Measurements from ENCODE around the gene DLGAP1. TPM values are rescaled to one million over a fixed set of nuclear protein-coding genes. Genes with fewer than 3 reads are reported as not detected.

Gene DLGAP1
- total and polyA plus RNA-seq, 2 of the 13 experiments (the other 11 are each of a cell fraction or from before 2014, with no cell fraction given) = 0.01 TPM; not detected in 1

DNA sequence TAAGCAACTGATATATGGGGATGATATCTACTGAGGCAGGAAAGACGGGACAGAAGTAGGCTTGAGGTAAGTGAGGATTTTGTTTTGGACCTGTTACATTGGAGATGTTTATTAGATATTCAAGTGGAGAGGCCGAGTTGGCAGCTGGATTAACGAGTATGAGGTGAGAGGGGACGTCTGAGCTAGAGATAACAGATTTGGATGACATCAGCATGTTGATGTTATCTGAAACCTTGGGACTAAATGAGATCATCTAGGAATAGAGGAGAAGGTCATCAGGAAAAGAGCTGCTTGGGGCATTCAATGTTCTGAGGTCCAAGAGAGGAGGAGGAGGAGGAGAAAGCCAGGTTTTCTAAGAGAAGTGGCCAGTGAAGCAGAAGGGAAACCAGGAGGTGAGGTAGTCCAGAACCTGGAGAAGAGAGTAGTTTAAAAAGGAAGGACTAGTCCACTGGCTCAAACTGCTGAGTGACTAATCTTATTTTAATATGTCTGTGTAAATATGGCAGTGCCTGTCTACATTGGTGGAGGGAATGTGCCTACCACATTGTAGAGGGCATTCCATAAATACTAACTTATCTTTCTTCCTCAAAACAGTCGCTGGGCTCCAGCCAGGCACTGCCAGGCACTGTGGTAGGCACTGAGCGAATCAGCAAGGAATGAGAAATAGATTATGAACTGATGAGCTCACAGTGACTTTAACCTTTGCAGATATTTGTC, 488.3 kb downstream of the DLGAP1 start:
- intact Hi-C loops (cut with micrococcal nuclease; ENCODE audit: unreplicated experiment) (no loop called here), in situ Hi-C loops (cut with HindIII; ENCODE audit: extremely low pct_ligation_motif_present, low pct_unique_long_range_greater_than_20kb) (no loop called here)
- no peaks in the 10 kb centered on the region for H4K20me1 ChIP-seq (ENCODE audit: insufficient read depth, low read length)
- no peak overlapping the region for H3K27ac ChIP-seq (ENCODE audit: extremely low read length, insufficient read depth, low read length)
- ChIA-PET CTCF (ENCODE audit: low intra/inter-chr PET ratio, low total read pairs) (no interaction called here), POLR2A (no interaction called here)
- no peaks in the 10 kb centered on the region for H3K4me1 ChIP-seq (ENCODE audit: insufficient read depth, low read length)
- no peaks in the 10 kb centered on the region for H3K9me3 ChIP-seq (ENCODE audit: low read length)
- ATAC-seq (no peak), DNase-seq (ENCODE audit: low spot score) (no peak), FAIRE-seq (no peak)
- no peak overlapping the region for H3K4me2 ChIP-seq (ENCODE audit: low read depth, low read length)
- 2% methylated on average over 6 of the region's 6 CpGs for WGBS (ENCODE audit: low lambda C conversion rate)
- H3K27me3 ChIP-seq (ENCODE audit: control insufficient read depth in 1 of 2, insufficient read depth in 2 of 2, low read length in 2 of 2) = peaks cover 0 to 5% of the 10 kb centered on the region in 2 experiments; a peak in 1 of 5 replicates
- H3K4me3 ChIP-seq (replicated peaks in 1 of 3; ENCODE audit: insufficient read depth in 1 of 3, low read depth in 2 of 3, low read length in 3 of 3) = no peak overlapping the region
- H3K9ac ChIP-seq (ENCODE audit: insufficient read depth, low read depth, low read length) = no peak overlapping the region
- no TSS peak for BruUV-seq (replicated peaks)
- no peaks in the 10 kb centered on the region for H3K36me3 ChIP-seq (replicated peaks in 1 of 2; ENCODE audit: control insufficient read depth in 1 of 2, insufficient read depth in 2 of 2, low read length in 2 of 2)
- TF ChIP-seq PRMT3 (CRISPR knock-in tag; IDR thresholded peaks at IDR 0.05; ENCODE audit: borderline replicate concordance, low read depth) = no peak
- TF ChIP-seq ZNF10 (CRISPR knock-in tag; IDR thresholded peaks at IDR 0.05; ENCODE audit: borderline replicate concordance, low read depth) = no peak
- no peak for TF ChIP-seq RARG (CRISPR knock-in tag; IDR thresholded peaks at IDR 0.05; ENCODE audit: low read depth)
- TF ChIP-seq, protein P1, sequence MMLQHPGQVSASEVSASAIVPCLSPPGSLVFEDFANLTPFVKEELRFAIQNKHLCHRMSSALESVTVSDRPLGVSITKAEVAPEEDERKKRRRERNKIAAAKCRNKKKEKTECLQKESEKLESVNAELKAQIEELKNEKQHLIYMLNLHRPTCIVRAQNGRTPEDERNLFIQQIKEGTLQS (CRISPR knock-in tag; IDR thresholded peaks at IDR 0.05) = no peak
- no peak for TF ChIP-seq FOXO1 (CRISPR knock-in tag; IDR thresholded peaks at IDR 0.05)
- no peak for TF ChIP-seq MXI1 (IDR thresholded peaks at IDR 0.05; ENCODE audit: borderline replicate concordance, low read depth, low read length)
- TF ChIP-seq ZSCAN21 (CRISPR knock-in tag; IDR thresholded peaks at IDR 0.05; ENCODE audit: borderline replicate concordance) = no peak
- no peak for TF ChIP-seq HHEX (CRISPR knock-in tag; IDR thresholded peaks at IDR 0.05)
- TF ChIP-seq KDM3A (CRISPR knock-in tag; IDR thresholded peaks at IDR 0.05; ENCODE audit: low read depth) = no peak
- no peak for TF ChIP-seq ATAD3A (CRISPR knock-in tag; IDR thresholded peaks at IDR 0.05)
- no peak for TF ChIP-seq ELF3 (CRISPR knock-in tag; IDR thresholded peaks at IDR 0.05)
- TF ChIP-seq ZBTB20 (CRISPR knock-in tag; IDR thresholded peaks at IDR 0.05; ENCODE audit: borderline replicate concordance, low read depth) = no peak
- TF ChIP-seq CENPT (CRISPR knock-in tag; IDR thresholded peaks at IDR 0.05; ENCODE audit: low read depth) = no peak
- TF ChIP-seq, protein P2, sequence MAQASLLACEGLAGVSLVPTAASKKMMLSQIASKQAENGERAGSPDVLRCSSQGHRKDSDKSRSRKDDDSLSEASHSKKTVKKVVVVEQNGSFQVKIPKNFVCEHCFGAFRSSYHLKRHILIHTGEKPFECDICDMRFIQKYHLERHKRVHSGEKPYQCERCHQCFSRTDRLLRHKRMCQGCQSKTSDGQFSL (CRISPR knock-in tag; IDR thresholded peaks at IDR 0.05) = no peak
- H3K79me2 ChIP-seq (ENCODE audit: insufficient read depth, low read length) = no peaks in the 10 kb centered on the region
- no peak overlapping the region for H2AFZ ChIP-seq (ENCODE audit: low read length)

All from HepG2 (cell line).